Mesendoderm (in vitro differentiated cells): ENCODE data around the gene CROCC2.

Experiments
- DNase-seq: peaks from one replicate; pipeline ENCODE4 v3.0.0; 2013
- H2AK5ac ChIP-seq: 2 replicates; pipeline ENCODE4 v1.6.1; 2013; ENCODE audit warnings: low read length, inconsistent platforms
- H2BK120ac ChIP-seq: 2 replicates; pipeline ENCODE4 v1.6.1; 2013; ENCODE audit warnings: low read depth, mild to moderate bottlenecking, low read length, moderate library complexity, mixed read lengths
- H2BK15ac ChIP-seq: replicated peaks from 2 replicates; pipeline ENCODE4 v1.6.1; 2013; ENCODE audit warnings: low read depth, mild to moderate bottlenecking, moderate library complexity
- H2BK5ac ChIP-seq: 2 replicates; pipeline ENCODE4 v1.6.1; 2013; ENCODE audit warnings: low read length, inconsistent platforms
- H3K18ac ChIP-seq: 2 replicates; pipeline ENCODE4 v1.6.1; 2013; ENCODE audit warnings: mild to moderate bottlenecking, low read length, mixed read lengths
- H3K23ac ChIP-seq: one replicate; pipeline ENCODE4 v1.6.1; 2013; ENCODE audit warnings: low read length
- H3K27ac ChIP-seq: 2 replicates; pipeline ENCODE4 v1.5.1; 2013; ENCODE audit warnings: low read depth, mild to moderate bottlenecking, inconsistent platforms, low read length, moderate library complexity
- H3K27me3 ChIP-seq: 2 replicates; pipeline ENCODE4 v1.6.1; 2013; ENCODE audit warnings: low read length, control low read depth, mild to moderate bottlenecking, inconsistent platforms; ENCODE audit not compliant: insufficient read depth, poor library complexity
- H3K36me3 ChIP-seq: 2 replicates; pipeline ENCODE4 v1.6.1; 2013; ENCODE audit warnings: low read length, inconsistent platforms; ENCODE audit not compliant: control insufficient read depth, insufficient read depth
- H3K4ac ChIP-seq: one replicate; pipeline ENCODE4 v1.6.1; 2013; ENCODE audit warnings: low read depth, mild to moderate bottlenecking, low read length, moderate library complexity
- H3K4me1 ChIP-seq: 2 replicates; pipeline ENCODE4 v1.6.1; 2013; ENCODE audit warnings: low read depth, low read length, inconsistent platforms; ENCODE audit not compliant: control insufficient read depth
- H3K4me2 ChIP-seq: 2 replicates; pipeline ENCODE4 v1.6.1; 2013; ENCODE audit warnings: low read length
- H3K4me3 ChIP-seq: 2 replicates; pipeline ENCODE4 v1.5.1; 2013; ENCODE audit warnings: mild to moderate bottlenecking, low read length
- H3K56ac ChIP-seq: one replicate; pipeline ENCODE4 v1.6.1; 2013; ENCODE audit warnings: low read length
- H3K79me1 ChIP-seq: 2 replicates; pipeline ENCODE4 v1.6.1; 2013; ENCODE audit warnings: low read length, inconsistent platforms
- H3K79me2 ChIP-seq: 2 replicates; pipeline ENCODE4 v1.6.1; 2013; ENCODE audit warnings: mild to moderate bottlenecking, low read length; ENCODE audit not compliant: control insufficient read depth, insufficient read depth
- H3K9ac ChIP-seq: 2 replicates; pipeline ENCODE4 v1.6.1; 2013; ENCODE audit warnings: low read length, inconsistent platforms
- H4K5ac ChIP-seq: one replicate; pipeline ENCODE4 v1.6.1; 2013; ENCODE audit warnings: low read length
- H4K8ac ChIP-seq: one replicate; pipeline ENCODE4 v1.6.1; 2013; ENCODE audit warnings: low read depth, mild to moderate bottlenecking, control low read depth, low read length, moderate library complexity
- WGBS: extraction: QIAGEN DNeasy Blood & Tissue Kit; methylation state at CpG from one replicate; pipeline ENCODE4 v1.1.7; 2013; ENCODE audit warnings: low lambda C conversion rate, missing lambda C conversion rate; ENCODE audit not compliant: insufficient coverage; ENCODE audit errors: extremely low coverage; 5-methylcytosine and 5-hydroxymethylcytosine counted together

CROCC2 gene

DNA sequence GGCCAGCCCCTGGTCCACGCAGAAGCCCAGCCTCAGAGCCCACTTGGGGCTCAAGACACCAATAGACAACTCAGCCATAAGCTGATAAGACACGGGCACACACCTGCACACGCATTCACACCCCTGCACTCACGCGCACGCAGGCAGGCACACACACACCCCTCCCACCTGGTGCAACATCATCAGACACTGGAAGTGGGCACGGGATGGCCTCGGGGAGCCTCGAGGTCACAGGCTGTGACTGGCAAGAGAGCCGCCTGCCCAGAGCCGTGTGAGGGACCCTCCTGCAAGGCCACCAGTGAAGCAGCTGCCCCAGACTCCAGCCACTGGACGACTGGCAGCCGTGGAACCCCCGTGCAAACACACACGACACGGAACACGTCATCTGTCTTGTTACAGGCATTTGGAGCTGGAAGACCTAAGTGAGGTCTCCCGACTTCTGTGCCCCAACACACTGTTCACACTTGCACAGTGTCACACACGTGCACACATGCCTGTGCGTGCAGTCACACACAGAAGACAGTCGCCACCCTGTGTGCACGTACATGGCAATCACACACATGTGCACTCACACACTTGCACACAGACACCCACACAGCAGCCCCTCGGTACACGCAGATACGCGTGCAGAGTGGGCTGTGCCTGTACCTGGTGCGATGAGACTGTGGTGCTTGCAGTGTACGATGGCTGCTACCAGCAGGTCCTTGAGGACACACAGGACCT lies 11.1 kb upstream of the CROCC2 start:
- H3K27me3 ChIP-seq = no peaks in the 10 kb centered on the region
- H4K5ac ChIP-seq = no peak overlapping the region
- no peak overlapping the region for H3K27ac ChIP-seq
- H3K79me1 ChIP-seq = no peaks in the 10 kb centered on the region
- H3K9ac ChIP-seq = no peak overlapping the region
- no peak overlapping the region for H2AK5ac ChIP-seq
- DNase-seq = no peak
- no peak overlapping the region for H3K23ac ChIP-seq
- no peak overlapping the region for H4K8ac ChIP-seq
- no peak overlapping the region for H2BK5ac ChIP-seq
- no peak overlapping the region for H2BK120ac ChIP-seq
- H3K36me3 ChIP-seq = no peaks in the 10 kb centered on the region
- H2BK15ac ChIP-seq = no peak overlapping the region
- no CpG with 5 or more reads among the region's 28 CpGs for WGBS
- no peak overlapping the region for H3K4me3 ChIP-seq
- H3K4me1 ChIP-seq = no peaks in the 10 kb centered on the region
- no peaks in the 10 kb centered on the region for H3K79me2 ChIP-seq
- H3K18ac ChIP-seq = no peak overlapping the region
- no peak overlapping the region for H3K4ac ChIP-seq
- H3K56ac ChIP-seq = no peak overlapping the region
- H3K4me2 ChIP-seq = no peak overlapping the region

GRCh38 chr2:240895656-240896388 lies 10.3 kb upstream of the CROCC2 start, which contains the start of gene MAB21L4:
TSS of gene MAB21L4 (minus strand) at chr2:240896156. CDS start at chr2:240895997, 159 bp downstream.
- H3K4ac ChIP-seq = peak within 1 kb of the TSS; percentile 17
- no peak within 1 kb of the TSS for H4K8ac ChIP-seq
- no peaks in the 10 kb centered on the region for H3K36me3 ChIP-seq
- no peak within 1 kb of the TSS for H3K27ac ChIP-seq
- no CpG with 5 or more reads among the region's 24 CpGs for WGBS
- H2BK5ac ChIP-seq = no peak within 1 kb of the TSS
- H2BK120ac ChIP-seq = no peak within 1 kb of the TSS
- H2BK15ac ChIP-seq = no peak within 1 kb of the TSS
- H3K4me2 ChIP-seq = no peak within 1 kb of the TSS
- H3K79me2 ChIP-seq = no peaks in the 10 kb centered on the region
- no peak within 1 kb of the TSS for H3K4me3 ChIP-seq
- DNase-seq = peak; percentile 77
- H3K4me1 ChIP-seq = no peaks in the 10 kb centered on the region
- H2AK5ac ChIP-seq = no peak within 1 kb of the TSS
- H3K56ac ChIP-seq = no peak within 1 kb of the TSS
- H3K9ac ChIP-seq = no peak within 1 kb of the TSS
- no peak within 1 kb of the TSS for H3K23ac ChIP-seq
- H3K27me3 ChIP-seq = no peaks in the 10 kb centered on the region
- no peaks in the 10 kb centered on the region for H3K79me1 ChIP-seq
- H4K5ac ChIP-seq = no peak within 1 kb of the TSS
- H3K18ac ChIP-seq = no peak within 1 kb of the TSS

DNA sequence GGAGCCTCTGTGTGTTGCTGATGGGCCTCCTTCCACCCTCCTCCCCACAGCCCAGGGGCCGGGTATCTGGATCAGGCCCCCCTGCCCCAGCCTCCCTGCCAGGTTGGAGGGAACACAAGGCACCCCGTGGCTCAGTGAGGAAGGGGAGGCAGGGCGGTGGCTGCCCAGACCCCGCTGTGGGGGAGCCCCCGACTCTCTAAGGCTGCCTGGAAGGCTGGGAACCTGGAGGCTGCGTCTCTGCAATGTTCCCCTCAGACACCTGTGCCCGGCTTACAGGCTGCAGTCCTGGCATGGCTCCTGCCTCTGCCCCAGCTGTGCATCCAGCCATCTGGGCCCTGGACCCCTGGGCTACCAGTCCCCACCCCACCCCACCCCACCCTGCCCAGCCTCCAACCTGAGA lies 9.7 kb upstream of the CROCC2 start:
- no peak overlapping the region for H4K8ac ChIP-seq
- H2BK120ac ChIP-seq = no peak overlapping the region
- no peak overlapping the region for H3K56ac ChIP-seq
- H4K5ac ChIP-seq = no peak overlapping the region
- DNase-seq = no peak
- H3K4me2 ChIP-seq = no peak overlapping the region
- no peak overlapping the region for H3K9ac ChIP-seq
- H3K27me3 ChIP-seq = no peaks in the 10 kb centered on the region
- H3K36me3 ChIP-seq = no peaks in the 10 kb centered on the region
- H3K23ac ChIP-seq = no peak overlapping the region
- H3K79me1 ChIP-seq = no peaks in the 10 kb centered on the region
- no peak overlapping the region for H2BK15ac ChIP-seq
- H3K4me3 ChIP-seq = no peak overlapping the region
- peak overlapping the region; percentile 17 for H3K4ac ChIP-seq
- H3K79me2 ChIP-seq = no peaks in the 10 kb centered on the region
- no peak overlapping the region for H2BK5ac ChIP-seq
- no CpG with 5 or more reads among the region's 7 CpGs for WGBS
- H3K27ac ChIP-seq = no peak overlapping the region
- H3K4me1 ChIP-seq = no peaks in the 10 kb centered on the region
- H3K18ac ChIP-seq = no peak overlapping the region
- no peak overlapping the region for H2AK5ac ChIP-seq

DNA sequence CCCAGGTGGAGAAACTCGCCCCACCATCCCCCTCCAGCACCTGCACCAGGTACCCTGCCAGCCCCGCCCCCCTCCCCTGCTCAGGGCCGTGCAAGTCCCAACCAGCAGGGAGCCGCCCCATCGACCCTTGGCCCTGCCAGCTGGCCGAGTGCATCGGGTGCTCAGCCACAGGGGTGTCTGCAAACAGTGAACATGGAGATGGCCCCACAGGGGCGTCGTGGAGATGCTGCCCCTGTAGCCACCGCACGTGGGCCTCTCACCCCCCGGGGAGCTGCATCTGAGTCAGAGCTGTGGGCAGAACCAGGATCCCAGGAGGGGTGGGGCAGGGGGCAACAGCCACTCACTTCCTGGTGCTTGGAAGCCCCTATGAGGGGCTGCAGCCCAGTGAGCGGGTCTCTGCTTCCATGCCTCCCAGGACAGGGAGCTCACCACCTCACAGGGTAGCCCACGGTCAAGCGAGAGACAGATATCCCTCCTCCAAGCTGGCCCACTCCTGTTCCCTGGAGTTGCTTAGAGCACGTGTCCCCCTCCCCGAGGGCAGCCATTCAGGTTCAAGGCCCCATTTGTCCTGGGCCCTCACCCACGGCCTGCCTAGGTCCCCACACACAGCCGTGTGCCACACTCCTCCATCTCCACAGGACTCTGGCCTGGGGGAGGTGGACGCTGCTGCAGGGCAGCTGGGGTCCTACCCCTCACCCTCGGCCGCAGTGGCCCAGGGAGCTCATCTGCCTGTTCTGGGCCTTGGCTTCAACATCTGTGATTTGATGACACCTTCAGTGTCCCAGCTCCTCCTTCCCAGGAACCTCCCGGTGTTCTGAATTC lies 9.1 kb upstream of the CROCC2 start:
- no peak overlapping the region for H3K56ac ChIP-seq
- H2BK5ac ChIP-seq = no peak overlapping the region
- H3K79me1 ChIP-seq = no peaks in the 10 kb centered on the region
- no CpG with 5 or more reads among the region's 23 CpGs for WGBS
- no peak overlapping the region for H3K18ac ChIP-seq
- H2BK120ac ChIP-seq = no peak overlapping the region
- no peak overlapping the region for H3K4me3 ChIP-seq
- H4K5ac ChIP-seq = no peak overlapping the region
- H3K23ac ChIP-seq = no peak overlapping the region
- H3K79me2 ChIP-seq = no peaks in the 10 kb centered on the region
- no peak overlapping the region for H3K4me2 ChIP-seq
- no peaks in the 10 kb centered on the region for H3K27me3 ChIP-seq
- H2BK15ac ChIP-seq = no peak overlapping the region
- H3K27ac ChIP-seq = no peak overlapping the region
- no peak overlapping the region for H3K4ac ChIP-seq
- no peak for DNase-seq
- no peak overlapping the region for H3K9ac ChIP-seq
- no peaks in the 10 kb centered on the region for H3K36me3 ChIP-seq
- peaks cover 2% of the 10 kb centered on the region for H3K4me1 ChIP-seq
- H4K8ac ChIP-seq = no peak overlapping the region
- H2AK5ac ChIP-seq = no peak overlapping the region

GRCh38 chr2:240898108-240898730 lies 7.9 kb upstream of the CROCC2 start:
- no peak overlapping the region for H3K18ac ChIP-seq

More at GRCh38 chr2:240898108-240898730, 7.9 kb upstream of the CROCC2 start:
- Histone ChIP-seq H3K23ac (no peak overlapping the region), H3K4me2 (no peak overlapping the region), H2BK120ac (no peak overlapping the region), H3K36me3 (no peaks in the 10 kb centered on the region), H3K79me2 (no peaks in the 10 kb centered on the region), H3K56ac (peak overlapping the region; percentile 42), H3K4ac (no peak overlapping the region), H3K27ac (no peak overlapping the region), H3K9ac (no peak overlapping the region), H3K4me3 (no peak overlapping the region), H2BK5ac (no peak overlapping the region), H3K4me1 (peaks cover 4% of the 10 kb centered on the region), H4K5ac (no peak overlapping the region), H4K8ac (no peak overlapping the region), H3K79me1 (no peaks in the 10 kb centered on the region), H2BK15ac (no peak overlapping the region), H2AK5ac (no peak overlapping the region), H3K27me3 (no peaks in the 10 kb centered on the region)
- no peak for DNase-seq
- no CpG with 5 or more reads among the region's 17 CpGs for WGBS
